GM15510 (cell line): ENCODE results near the gene DLX6.

Experiments used
- POLR2A ChIP-seq: IDR thresholded peaks from 3 replicates; pipeline ENCODE4 v1.6.1; 2011; ENCODE audit warnings: borderline replicate concordance; ENCODE audit not compliant: insufficient read length; ENCODE audit errors: extremely low read depth

DLX6 gene

GRCh38 chr7:97021747-97022490 lies 16.6 kb downstream of the DLX6 start:
- no peak for TF ChIP-seq POLR2A

- TF ChIP-seq POLR2A = no peak
Observed at GRCh38 chr7:97022491-97023306, 17.3 kb downstream of the DLX6 start.

DNA sequence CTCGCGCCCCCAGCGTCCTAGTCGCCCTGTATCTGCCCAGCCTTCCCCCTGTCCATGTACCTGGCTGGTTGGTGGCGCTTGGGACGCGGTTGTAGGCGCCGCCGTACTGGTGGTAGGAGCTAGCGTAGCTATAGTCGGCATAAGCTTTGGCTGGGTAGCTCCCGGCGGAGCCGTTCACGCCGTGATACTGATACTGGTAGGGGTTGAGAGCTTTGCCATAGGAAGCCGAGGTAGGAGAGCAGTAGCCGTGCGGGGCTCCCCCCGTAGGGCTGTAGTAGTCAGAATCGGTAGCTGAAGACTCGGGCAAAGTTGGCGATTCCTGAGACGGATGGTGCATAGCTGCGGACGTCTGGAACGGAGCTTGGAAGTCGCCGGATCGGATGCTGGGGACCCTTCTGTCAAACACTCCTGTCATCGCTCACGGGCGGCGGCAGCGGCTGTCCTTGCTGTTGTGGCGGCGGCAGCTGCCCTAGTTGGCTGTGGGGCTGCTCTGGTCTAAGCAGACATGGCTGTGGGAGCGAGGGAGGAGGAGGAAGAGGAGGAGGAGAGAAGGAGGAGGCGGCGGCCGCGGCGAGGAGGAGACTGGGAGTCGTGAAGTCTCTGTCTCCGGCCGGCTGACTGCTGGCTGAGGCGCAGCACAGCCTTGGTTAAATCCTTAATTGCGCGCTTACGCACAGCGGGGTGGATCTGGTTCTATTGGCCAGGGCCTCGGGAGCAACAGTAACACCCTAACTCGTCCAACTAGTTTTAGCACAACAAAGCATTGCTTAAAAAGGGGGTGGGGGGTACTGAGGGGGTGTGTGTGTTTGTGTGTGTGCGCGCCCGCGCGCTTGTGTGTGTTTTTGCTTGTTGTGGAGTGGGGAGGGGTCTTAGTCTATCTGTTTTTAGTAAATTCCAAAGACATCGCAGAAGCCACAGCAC lies 19.1 kb downstream of the DLX6 start, which contains the start of gene DLX5:
TSS of gene DLX5 (minus strand) at position 623 of the 921 bp plus-strand sequence. CDS start at position 415, 208 bp downstream.
- TF ChIP-seq POLR2A = no peak

GRCh38 chr7:97025130-97025499 lies 19.8 kb downstream of the DLX6 start:
- TF ChIP-seq POLR2A = no peak

GRCh38 chr7:97025983-97026714 lies 20.8 kb downstream of the DLX6 start:
- no peak for TF ChIP-seq POLR2A

DNA sequence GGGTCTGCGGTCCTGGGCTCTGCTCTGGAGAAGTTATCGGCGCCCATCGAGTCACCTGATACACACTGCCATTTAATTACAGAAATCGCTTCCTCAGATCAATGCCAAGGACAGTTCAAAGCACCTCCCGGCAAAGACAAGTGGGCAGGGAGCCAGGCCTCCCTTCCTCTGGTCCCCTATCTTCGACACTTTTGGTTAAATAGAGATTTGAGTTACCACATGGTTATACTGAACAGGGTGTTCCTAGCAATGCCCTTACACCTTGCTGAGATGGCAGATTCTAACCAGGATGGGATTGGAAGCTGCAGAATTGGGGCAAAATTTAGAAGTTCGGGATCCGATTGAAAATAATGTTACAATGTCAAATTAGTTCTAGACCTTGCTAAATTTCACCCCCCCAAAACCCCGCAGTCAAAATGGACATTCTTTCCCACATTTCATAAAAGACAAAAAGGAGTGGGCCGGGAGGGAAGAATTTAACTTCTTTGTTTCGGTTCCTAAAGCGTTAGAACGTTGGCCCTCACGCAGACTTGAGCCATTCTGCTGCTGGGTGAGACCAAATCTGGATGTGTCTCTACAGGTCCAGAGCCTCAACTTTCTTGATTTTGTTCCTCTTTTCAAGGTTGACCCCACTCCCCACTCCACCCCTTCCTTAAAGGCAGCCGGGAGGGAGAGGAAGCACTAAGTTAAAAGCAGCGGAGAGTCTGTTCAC lies 21.5 kb downstream of the DLX6 start:
- TF ChIP-seq POLR2A = no peak

GRCh38 chr7:97027427-97028234 lies 22.3 kb downstream of the DLX6 start:
- TF ChIP-seq POLR2A = no peak

DNA sequence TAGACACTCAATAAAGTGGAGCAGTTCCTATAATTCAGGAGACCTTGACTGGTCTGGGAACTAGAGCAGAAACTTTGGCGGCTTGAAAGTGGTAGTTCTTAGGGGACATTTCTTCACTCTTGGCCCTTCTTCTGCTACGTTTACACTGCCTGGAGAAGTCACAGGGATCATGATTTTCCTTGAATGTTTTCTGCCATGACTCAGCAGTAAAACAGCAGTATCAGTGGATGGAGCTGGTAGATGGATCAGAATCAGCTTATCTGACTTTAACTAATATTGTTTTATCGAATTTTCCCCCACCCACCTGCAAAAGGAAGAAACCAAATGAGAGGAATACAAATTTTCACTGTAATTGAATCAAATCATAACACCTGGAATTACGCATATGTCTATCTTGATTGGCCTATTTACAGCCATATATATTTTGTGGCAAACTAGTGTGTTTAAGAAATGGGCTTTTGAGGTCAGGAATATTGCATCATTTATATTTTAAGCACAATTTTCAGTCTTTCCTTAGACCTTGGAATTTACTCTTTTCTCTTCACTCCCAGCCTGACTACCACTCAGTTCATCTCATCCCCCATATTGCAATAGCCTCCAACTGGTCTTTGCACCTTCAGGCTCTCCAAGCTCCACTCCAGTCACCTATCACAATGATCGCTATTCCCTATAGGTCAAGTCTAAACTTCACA lies 34.2 kb downstream of the DLX6 start:
- no peak for TF ChIP-seq POLR2A

GRCh38 chr7:97043281-97043680 lies 37.9 kb downstream of the DLX6 start:
- TF ChIP-seq POLR2A = no peak
